HG02943 (cell line): ENCODE results near the gene CXorf49B.

Source experiments
- ATAC-seq: cut with Tn5 transposase; IDR thresholded peaks from one replicate; pipeline ENCODE4 v1.9.1; 2021; ENCODE audit warnings: mild to moderate bottlenecking, low read depth, moderate library complexity; ENCODE audit not compliant: unreplicated experiment

The CXorf49B gene

DNA sequence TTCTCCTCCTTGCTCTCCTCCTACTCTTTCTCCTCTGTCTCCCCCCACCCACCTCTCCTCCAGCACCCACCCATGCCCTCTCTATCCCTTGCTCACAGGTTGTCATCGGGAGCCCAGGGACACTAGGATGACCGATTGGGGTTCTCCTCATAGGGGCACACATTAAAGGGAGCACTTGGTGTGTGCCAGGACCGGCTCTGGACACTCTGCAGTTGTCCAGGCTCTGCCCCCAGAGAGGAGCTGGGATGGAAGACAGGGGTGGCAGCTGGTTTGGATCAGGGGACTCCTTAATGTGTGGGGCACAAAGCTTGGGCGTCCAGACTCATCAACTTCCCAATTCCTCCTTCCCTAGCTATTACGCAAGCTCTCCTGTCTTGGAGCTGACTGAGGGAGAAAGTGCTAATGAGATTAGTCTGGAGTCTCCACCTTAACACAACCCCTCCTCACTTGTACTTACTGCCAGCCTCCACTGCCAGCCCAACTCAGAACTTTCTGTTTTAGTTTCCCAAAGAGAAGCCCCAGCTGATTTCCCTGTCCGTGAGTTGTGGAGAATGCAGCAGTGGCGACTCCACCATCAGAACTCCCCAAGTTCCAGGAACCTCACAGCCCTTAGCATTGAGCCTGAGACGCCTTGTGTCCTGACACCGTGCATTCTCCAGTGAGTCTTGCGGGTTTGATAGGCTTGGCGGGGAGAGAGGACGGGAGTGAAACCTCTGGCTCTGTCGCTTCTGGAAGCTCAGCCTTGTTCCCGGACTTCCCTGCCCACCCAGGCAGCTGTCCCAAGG, 52.2 kb downstream of the CXorf49B start:
- ATAC-seq: no peak

DNA sequence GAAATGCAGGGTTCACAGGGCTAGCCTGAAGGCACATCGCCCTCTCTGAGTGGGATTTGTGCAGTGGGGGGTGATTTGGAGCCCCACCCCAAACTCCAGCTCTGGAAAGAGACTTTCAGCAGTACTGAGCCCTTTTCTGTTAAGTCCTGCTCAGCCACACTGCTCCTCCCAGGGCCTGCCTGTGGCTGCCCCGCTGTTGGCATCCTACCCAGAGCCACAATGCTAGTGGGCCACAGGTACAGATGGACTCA, 52.7 kb downstream of the CXorf49B start:
- no peak for ATAC-seq
